GM21390 (cell line): ENCODE results near the gene TEX12.

Experiments
- ATAC-seq: cut with Tn5 transposase; IDR thresholded peaks from one replicate; pipeline ENCODE4 v1.9.1; 2021; ENCODE audit not compliant: unreplicated experiment

Gene TEX12

GRCh38 chr11:112210890-112211289, 43.7 kb downstream of the TEX12 start:
- no peak for ATAC-seq

DNA sequence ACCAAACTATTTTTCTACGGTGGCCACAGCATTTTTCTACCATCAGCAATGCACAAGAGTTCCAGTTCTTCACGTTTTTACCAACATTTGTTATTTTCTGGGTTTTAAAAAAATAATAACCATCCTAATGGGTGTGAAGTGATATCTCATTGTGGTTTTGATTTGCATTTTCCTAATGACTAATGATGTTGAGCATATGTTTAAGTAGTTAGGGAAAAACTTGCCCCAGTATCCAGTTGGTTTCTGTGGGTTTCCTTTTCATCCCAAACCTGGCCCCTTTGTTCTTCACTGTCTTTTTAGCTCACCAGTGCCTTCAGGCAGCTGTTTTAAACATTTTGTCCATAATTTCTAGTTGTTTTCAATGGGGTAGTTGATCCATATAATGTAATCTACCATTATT, 44.4 kb downstream of the TEX12 start:
- no peak for ATAC-seq

DNA sequence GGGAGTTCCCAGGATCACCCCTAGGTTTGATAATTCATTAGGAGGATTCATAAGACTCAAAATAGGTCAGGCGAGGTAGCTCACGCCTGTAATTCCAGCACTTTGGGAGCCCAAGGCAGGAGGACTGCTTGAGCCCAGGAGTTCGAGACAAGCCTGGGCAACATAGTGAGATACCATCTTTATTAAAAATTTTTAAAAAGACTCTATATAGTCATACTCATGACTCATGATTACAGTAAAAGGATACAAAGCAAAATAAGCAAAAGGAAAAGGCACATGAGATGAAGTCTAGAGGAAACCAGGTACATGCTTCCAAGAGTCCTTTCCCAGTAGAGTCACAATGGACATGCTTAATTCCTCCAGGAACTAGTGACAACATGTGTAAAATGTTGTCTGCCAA, 45.1 kb downstream of the TEX12 start:
- ATAC-seq, result no peak

DNA sequence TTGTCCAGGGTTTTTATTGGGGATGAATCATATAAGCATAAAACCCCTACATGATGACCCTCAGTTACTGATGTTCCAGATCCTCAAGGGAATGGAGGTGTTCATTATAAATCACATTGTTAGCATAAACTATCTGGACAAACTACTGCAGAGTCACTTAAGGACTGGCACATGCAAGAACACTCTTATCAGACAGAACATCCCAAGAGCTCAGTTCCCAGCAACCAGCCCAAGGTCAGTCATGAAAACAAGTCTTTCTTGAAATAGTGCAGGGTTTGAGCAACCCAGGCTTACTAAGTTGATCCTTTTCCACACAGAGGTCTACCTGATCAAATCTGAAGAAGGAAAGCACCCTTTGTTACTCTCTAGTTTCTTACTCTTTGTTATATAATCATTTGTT, 45.5 kb downstream of the TEX12 start:
- ATAC-seq, result no peak

DNA sequence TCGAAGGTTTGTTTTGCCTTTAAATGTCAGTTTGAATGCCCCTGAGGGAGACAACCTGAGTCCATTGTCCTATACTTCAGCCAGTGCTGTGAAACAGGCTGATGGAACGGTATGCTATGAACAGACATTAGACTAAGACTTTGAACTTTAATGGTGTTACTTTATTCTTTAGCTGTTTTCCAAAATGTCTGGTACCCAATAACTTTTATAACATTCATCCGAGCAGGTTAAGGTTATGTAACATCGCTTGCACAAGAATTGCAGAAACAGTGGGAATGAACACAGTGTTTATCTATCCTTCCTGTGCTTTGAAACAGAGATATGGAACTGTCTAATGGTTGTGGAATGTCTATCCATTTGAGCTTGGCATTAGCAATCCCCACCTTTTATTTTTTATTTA, 46.6 kb downstream of the TEX12 start:
- no peak for ATAC-seq

DNA sequence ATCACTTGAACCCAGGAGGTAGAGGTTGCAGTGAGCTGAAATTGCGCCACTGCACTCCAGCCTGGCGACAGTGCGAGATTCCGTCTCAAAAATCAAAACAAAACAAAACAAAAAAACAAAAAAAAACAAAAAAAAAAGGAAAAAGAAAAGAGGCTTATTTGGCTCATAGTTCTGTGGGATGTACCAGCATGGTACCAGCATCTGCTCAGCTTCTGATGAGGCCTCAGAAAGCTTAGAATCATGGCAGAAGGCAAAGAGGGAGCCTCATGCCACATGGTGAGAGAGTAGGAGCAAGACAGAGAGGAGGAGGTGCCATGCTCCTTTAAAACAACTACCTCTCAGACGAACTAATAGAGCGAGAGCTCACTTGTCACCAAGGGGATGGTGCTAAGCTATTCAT, 48.4 kb downstream of the TEX12 start:
- no peak for ATAC-seq

- no peak for ATAC-seq
Measured at GRCh38 chr11:112216561-112217105, 49.5 kb downstream of the TEX12 start.

DNA sequence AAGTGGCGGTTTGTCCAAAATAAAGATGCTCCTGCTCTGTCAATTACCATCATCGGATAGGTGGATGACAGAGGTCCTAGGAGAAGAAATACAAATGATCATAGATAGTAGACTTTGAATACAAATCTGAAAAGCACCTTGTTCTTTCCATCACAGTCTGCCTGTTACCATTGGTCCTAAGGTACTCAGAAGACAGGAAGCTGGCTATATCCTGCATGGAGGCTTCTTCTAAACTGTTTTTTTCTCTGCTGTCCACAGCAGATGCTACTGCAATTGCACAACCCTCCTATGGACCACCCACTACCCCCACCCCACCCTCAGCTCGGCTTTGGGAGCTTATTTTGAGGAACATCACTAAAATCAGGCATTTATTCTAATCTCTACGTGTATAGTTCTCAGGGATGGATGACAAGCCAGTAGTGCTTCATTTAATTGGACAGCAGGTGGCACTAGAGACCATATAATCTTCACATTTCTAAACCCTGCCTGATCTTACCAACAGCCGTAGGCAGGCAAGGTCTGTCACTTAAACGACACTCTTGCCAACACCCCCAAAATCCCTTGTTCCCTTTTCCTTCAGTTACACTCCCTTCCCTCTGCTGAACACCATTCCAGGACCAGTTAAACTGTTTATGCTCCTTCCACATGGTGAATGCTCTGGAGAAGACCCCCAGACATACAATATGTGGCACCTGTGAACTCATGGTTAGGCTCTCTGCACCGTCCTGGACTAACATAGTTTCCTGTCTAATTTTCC, 52.5 kb downstream of the TEX12 start:
- peak; percentile 98 for ATAC-seq

- no peak for ATAC-seq
Measured at GRCh38 chr11:112221274-112221835, 54.2 kb downstream of the TEX12 start.
